ENCODE data around the gene TCIRG1. TPM values are rescaled to one million over a fixed set of nuclear protein-coding genes. Genes with fewer than 3 reads are reported as not detected.

Gene TCIRG1
- total RNA-seq, 1 donor from 2014 or later = 33.6 TPM

GRCh38 chr11:68025047-68025446, 13.8 kb upstream of the TCIRG1 start:
- Mint-ChIP-seq H3K4me1 (ENCODE audit: low read depth) (peaks cover 7% of the 10 kb centered on the region), H3K9me3 (ENCODE audit: low read depth) (no peaks in the 10 kb centered on the region), H3K4me3 (ENCODE audit: low read depth) (no peak overlapping the region), H3K36me3 (ENCODE audit: insufficient read depth) (peaks cover 6% of the 10 kb centered on the region), H3K27ac (no peak overlapping the region), H3K27me3 (no peaks in the 10 kb centered on the region)
- no peak for TF ChIP-seq CTCF (IDR thresholded peaks at IDR 0.05; ENCODE audit: unreplicated experiment)
- no peak for DNase-seq (ENCODE audit: low spot score, unreplicated experiment)

GRCh38 chr11:68026391-68027105, 12.3 kb upstream of the TCIRG1 start:
- Mint-ChIP-seq H3K27me3 (no peaks in the 10 kb centered on the region), H3K4me1 (ENCODE audit: low read depth) (peaks cover 6% of the 10 kb centered on the region), H3K36me3 (ENCODE audit: insufficient read depth) (peaks cover 6% of the 10 kb centered on the region), H3K4me3 (ENCODE audit: low read depth) (no peak overlapping the region), H3K9me3 (ENCODE audit: low read depth) (no peaks in the 10 kb centered on the region), H3K27ac (no peak overlapping the region)
- DNase-seq (ENCODE audit: low spot score, unreplicated experiment) = no peak
- TF ChIP-seq CTCF (IDR thresholded peaks at IDR 0.05; ENCODE audit: unreplicated experiment) = no peak

- no peak overlapping the region for H3K27ac Mint-ChIP-seq
These were observed 11.2 kb upstream of the TCIRG1 start for GRCh38 chr11:68027667-68028066.

GRCh38 chr11:68028802-68029545, 9.9 kb upstream of the TCIRG1 start:
- peak overlapping the region; percentile 43 for H3K27ac Mint-ChIP-seq
- H3K4me3 Mint-ChIP-seq (ENCODE audit: low read depth) = peak overlapping the region; percentile 93
- H3K27me3 Mint-ChIP-seq = no peaks in the 10 kb centered on the region
- no peak for TF ChIP-seq CTCF (IDR thresholded peaks at IDR 0.05; ENCODE audit: unreplicated experiment)
- no peaks in the 10 kb centered on the region for H3K9me3 Mint-ChIP-seq (ENCODE audit: low read depth)
- peaks cover 10% of the 10 kb centered on the region for H3K4me1 Mint-ChIP-seq (ENCODE audit: low read depth)
- no peak for DNase-seq (ENCODE audit: low spot score, unreplicated experiment)
- peaks cover 6% of the 10 kb centered on the region for H3K36me3 Mint-ChIP-seq (ENCODE audit: insufficient read depth)

More at GRCh38 chr11:68027667-68028066, 11.2 kb upstream of the TCIRG1 start:
- Mint-ChIP-seq H3K36me3 (ENCODE audit: insufficient read depth) (peaks cover 6% of the 10 kb centered on the region), H3K27me3 (no peaks in the 10 kb centered on the region), H3K9me3 (ENCODE audit: low read depth) (no peaks in the 10 kb centered on the region), H3K4me3 (ENCODE audit: low read depth) (no peak overlapping the region), H3K4me1 (ENCODE audit: low read depth) (peaks cover 10% of the 10 kb centered on the region)
- DNase-seq (ENCODE audit: low spot score, unreplicated experiment) = no peak
- TF ChIP-seq CTCF (IDR thresholded peaks at IDR 0.05; ENCODE audit: unreplicated experiment) = no peak

GRCh38 chr11:68030318-68031143, 8.3 kb upstream of the TCIRG1 start, which contains the start of gene NDUFS8:
Gene NDUFS8 (plus strand): TSS chr11:68030681. CDS start chr11:68032152, 1,471 bp downstream.
- DNase-seq (ENCODE audit: low spot score, unreplicated experiment) = peak; percentile 88
- H3K36me3 Mint-ChIP-seq (ENCODE audit: insufficient read depth) = peaks cover 1% of the 10 kb centered on the region
- H3K4me1 Mint-ChIP-seq (ENCODE audit: low read depth) = peaks cover 10% of the 10 kb centered on the region
- TF ChIP-seq CTCF (IDR thresholded peaks at IDR 0.05; ENCODE audit: unreplicated experiment) = no peak
- no peaks in the 10 kb centered on the region for H3K9me3 Mint-ChIP-seq (ENCODE audit: low read depth)
- H3K27me3 Mint-ChIP-seq = no peaks in the 10 kb centered on the region
- H3K4me3 Mint-ChIP-seq (ENCODE audit: low read depth) = peak within 1 kb of the TSS; percentile 93
- peak within 1 kb of the TSS; percentile 95 for H3K27ac Mint-ChIP-seq

Data from progenitor cell of endocrine pancreas (in vitro differentiated cells).